ENCODE results near the gene CPPED1.

Gene CPPED1

DNA sequence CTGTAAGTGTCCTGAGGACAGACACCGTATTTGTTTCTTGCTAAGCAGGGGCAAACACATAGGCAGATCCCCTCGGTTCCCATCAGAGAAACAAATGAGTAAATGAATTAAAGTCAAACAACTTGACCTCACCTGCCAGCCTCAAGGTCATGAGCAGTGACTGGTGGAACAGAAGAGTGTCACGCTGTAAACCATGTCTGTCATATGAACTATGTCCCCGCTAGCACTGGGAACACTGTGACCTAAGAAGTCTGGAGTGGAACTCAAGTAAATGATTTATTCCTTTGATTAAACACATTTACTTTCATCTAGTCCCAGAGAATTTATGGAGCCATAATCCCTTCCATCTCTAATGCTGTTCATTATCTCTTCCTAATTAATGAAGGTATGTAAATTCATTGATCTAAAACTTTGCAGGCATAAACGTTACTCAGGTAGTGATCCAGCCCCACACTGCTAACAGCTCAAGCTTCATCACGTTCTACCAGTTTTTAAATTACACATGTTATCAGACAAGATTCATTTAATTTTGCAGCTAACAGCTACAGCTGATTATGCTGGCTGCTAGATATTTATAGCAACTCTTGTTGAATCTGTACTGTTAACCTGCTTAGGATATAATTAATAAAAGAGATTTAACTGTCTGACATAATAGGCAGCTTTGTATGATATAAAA, 38.7 kb downstream of the CPPED1 start:
- DNase-seq = no peak

DNA sequence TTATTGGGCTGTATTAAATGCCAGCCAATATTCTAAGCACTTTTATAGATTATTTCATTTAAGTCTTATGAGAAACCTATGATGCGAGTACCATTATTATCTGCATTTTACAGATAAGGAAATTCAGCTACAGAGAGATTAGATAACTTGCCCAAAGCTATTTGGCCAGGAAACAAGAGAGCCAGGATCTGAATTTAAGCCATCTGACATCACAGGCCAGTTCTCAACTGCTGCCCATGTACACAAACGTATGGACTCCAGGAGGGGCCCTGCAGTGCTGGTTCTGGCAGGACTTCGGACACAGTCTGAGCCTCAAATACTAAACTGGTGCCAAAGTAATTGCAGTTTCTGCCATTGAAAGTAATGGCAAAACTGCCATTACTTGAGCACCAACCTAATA, 40.2 kb downstream of the CPPED1 start:
- no peak for DNase-seq

DNA sequence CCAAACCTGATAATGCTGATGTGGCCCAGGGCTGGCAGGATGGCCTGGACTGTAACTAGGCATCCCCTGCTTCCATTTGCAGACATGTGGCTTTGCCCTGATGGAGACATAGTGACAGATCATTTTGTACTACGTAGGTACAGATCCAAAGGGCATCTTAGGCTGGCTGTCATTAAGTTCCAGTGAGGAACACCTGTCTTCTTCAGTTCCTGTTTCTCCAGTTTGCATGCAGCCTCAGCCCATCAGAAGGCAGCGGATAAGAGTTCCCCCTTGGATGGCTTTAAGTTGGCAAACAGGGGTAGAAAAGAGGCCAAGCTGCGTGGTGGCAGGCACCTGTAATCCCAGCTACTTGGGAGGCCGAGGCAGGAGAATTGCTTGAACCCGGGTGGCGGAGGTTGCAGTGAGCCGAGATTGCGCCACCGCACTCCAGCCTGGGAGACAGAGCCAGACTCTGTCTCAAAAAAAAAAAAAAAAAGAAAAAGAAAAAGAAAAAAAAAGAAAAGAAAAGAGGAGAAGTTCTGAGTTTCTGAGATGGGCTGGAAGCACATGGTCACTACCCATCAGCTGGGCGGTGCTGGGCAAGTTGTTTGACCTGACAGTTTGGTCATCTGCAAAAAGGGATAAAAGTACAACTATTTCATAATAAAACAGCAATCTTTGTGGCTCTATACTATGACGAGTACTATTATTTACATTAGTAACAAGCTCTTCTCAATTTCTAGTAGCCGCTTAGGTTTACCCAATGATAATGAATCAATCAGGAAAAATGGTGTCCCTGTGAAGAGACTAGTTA, 42.7 kb downstream of the CPPED1 start:
- DNase-seq = no peak

DNA sequence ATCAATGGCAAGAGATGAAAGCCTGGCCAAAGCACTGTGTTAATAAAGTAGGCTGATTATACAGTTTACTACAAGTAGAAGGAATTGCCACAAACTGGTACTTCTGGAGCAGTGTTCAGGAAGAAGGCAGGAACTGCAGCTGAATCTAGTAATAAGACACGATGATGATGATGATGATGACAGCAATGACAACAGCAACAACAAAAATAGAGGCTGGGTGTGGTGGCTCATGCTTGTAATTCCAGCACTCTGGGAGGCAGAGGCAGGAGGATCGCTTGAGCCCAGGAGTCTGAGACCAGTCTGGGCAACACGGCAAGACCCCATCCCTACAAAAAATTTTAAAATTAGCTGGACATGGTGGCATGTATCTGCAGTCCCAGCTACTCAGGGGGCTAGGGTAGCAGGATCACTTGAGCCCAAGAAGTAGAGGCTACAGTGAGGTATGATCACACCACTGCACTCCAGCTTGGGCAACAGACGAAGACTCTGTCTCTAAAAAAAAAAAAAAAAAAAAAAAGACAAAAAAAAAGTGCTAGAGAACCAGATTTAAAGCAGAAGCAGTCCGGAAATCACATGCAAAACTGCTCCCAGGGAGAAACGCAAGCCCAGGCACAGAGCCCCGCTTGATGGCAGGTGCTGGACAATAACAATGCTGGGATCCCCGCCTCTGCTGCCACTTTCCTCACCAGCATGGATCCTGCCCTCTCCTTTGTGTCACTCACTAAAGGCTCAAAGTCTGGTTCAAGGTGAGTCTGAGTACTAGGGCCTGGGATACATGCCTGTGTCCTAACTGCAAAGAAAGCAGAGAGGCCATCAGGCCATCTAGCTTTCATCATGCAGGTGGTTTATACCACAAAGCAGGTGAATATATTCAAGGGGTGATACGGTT, 44.8 kb downstream of the CPPED1 start:
- no peak for DNase-seq

DNA sequence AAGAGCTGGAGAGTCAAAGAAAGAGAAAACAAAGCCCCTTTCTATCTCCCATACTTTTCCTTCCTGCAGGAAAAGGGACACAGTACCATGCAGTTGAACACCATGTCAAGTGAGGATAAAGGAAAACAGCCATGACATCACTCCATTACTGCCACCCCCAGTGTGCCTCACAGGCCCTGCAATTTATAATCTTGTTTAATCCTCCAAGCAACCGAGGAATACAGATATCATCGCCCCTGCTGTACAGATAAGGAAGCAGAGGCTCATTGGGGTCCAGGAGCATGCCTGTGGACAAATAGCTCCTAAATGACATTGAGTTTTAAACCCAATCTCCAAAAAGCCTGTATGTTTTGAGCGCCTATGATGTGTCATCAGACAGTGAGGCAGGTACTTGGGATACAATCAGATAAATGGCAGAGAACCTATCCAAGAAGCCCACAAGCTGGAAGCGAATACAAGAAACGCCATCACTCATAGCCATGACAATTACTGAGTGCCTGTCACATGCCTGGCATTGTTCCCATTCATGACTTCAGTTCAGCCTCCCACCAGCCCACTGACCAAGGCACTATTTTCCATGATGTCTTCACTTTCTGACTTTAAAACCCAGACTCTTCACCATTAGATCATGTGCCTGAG, 45.5 kb downstream of the CPPED1 start:
- DNase-seq = no peak

DNA sequence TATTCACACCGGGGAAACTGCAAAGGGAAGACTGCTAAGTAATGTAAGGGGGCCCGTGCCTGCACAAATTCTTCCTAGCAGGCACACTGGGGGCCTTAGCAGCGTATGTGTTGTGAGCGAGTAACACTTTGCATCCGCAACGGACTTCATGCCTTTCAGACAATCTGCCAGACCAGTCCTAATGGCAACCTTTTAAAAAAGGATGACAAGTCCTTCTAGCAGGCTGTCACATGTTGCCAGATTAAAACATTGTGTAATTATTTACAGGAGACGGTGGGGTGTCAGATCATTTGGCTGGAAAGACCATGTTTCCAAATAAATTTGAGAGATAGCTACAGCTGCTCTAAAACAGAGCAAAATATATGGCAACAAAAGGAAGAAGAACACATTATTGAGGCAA, 46.1 kb downstream of the CPPED1 start:
- no peak for DNase-seq

DNA sequence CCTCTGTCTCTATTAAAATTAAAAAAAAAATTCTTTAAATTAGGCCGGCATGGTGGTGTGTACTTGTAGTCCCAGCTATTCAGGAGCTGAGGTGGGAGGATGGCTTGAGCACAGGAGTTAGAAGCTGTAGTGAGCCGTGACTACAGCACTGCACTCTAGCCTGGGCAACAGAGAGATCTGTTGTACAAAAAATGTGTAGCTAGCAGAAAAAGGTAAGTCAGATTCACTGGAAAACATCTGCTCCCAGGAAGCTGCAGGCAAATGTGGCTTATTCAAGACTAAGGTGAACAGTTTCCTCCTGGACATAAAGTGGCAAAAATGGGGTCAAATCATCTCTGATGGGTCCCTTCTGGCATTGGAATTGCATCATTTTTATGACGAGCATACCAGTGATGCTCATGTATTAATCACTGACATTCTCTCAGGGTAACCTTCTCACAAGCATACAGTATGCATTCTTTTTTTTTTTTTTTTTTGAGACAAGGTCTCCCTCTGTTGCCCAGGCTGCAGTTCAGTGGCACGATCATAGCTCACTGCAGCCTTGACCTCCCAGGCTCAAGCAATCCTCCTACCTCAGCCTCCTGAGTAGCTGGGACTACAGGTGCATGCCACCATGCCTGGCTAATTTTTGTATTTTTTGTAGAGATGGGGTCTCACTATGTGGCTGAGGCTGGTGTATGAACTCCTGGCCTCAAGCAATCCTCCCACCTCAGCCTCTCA, 48.7 kb downstream of the CPPED1 start:
- no peak for DNase-seq

DNA sequence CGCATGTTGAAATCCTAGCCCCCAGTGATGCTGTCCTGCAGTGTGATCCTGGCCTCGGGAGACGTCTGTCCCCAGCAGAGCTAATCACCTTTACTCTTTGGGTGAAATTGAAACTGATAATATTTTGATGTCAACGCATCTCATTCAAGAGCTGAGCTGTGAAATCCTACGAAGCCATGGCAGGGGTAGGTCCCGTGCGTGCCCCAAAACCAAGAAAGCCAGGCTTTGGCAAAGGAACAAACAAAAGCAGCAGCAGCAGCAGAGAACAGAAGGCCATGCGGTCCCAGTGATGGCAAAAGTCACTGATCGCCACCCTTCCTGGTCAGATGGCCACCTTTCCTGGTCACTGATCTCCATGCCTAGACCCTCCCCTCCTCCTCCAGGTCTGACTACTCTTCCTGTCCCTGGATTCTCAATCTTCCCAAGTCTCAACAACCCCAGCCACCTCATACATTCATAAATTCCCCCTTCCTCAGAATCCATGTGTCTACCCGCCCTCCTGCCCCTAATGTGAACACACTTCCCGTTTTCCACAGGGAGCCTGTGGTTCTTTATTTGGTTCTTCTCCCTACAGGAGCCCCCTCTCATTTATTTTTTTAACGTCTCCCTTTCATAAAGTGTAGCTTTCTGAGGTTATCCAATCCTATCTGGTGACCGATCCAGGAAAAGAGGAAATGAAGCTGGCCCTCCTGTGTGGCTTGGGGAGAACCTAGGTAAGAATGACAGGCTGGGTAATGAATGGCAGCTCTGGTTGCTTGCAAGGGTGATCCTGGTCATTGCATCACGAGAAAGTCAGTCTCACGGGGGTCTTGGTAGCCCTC, 50.3 kb downstream of the CPPED1 start:
- no peak for DNase-seq

DNA sequence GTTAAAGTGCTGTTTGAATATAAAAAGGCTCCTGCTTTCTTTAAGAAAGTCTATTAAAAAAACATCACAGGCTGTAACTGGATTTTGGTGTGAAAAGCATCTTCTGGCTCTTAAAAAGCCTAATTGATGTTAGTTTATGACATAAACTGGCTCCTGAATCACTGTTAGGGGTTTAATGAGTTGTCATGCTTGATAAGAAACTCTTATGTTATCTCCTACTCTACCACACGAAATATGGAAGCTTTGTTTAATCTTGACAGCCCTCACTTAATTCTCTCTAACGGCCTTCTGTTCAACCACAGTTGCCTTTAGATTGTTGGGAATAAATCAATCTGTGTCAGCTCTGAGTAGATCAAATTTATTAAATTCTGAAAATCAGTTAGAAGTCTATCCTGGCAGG, 51.5 kb downstream of the CPPED1 start:
- DNase-seq = no peak

DNA sequence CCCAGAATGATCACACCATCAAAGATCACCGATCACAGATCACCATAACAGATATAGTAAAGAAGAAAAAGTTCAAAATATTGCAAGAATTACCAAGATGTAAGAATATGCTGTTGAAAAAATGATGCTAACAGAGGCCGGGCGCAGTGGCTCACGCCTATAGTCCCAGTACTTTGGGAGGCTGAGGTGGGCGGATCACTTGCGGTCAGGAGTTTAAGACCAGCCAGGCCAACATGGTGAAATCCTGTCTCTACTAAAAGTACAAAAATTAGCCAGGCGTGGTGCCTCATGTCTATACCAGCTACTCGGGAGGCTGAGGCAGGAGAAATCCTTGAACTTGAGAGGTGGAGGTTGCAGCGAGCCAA, 53.2 kb downstream of the CPPED1 start:
- DNase-seq = no peak

DNA sequence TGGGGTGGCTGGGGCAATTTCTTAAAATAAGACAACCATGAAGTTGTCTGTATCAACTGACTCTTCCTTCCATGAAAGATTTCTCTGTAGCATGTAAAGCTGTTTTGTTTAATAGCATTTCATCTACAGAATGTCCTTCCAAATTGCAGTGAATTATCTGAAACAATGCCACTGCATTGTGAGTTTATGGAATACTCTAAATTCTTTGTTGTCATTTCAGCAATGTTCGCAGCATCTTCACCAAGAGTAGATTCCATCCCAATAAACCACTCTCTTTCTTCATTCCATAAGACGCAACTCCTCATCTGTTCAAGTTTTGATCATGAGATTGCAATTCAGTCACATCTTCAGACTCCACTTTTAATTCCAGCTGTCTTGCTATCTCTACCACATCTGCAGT, 54.6 kb downstream of the CPPED1 start:
- DNase-seq = no peak

DNA sequence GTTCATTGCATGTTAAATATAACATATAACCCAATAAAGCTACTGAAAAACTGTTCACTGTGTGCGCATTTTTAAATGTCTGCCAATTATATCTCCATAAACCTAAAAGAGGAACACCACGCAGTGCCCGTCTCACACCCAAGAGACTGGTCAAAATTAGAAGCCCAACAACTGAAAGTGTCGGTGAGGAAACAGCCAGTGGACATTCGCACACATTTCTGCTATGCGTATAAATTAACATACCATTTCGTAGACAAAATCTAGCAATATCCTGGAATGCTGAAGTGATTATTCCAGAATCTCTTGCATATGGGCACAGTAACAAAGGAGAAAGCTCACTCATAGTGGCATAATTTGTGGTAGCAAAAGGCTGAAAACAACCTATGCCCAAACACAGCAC, 55.9 kb downstream of the CPPED1 start:
- DNase-seq = no peak

DNA sequence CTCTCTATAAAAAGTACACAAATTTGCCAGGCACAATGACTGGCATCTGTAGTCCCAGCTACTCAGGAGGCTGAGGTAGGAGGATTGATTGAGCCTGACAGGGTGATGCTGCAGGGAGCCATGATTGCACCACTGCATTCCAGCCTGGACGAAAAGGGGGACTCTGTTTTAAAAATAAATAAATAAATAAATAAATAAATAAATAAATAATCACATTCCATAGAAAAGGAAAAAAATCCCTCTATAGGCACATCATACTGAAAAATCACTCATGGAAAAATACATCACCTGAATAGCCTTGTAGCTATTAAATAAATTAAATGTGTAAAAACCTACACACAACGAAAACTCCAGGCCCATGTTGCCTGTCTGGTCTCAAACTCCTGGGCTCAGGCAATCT, 56.4 kb downstream of the CPPED1 start:
- DNase-seq = no peak

DNA sequence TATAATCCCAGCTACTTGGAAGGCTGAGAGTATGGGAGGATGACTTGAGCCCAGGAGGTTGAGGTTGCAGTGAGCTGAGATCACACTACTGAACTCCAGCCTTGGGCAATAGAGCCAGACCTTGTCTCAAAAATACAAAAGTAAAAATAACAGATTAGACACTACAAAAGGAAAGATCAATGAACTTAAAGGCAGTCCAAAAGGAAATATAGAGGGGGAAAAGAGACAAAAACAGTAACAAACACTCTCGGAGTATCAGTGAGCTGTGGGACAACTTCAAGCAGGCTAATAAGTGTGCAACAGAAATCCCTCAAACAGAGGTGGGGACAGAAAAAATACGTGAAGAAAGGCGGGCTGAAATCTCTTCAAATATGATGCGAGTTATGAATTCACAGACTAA, 58.8 kb downstream of the CPPED1 start:
- DNase-seq = no peak

DNA sequence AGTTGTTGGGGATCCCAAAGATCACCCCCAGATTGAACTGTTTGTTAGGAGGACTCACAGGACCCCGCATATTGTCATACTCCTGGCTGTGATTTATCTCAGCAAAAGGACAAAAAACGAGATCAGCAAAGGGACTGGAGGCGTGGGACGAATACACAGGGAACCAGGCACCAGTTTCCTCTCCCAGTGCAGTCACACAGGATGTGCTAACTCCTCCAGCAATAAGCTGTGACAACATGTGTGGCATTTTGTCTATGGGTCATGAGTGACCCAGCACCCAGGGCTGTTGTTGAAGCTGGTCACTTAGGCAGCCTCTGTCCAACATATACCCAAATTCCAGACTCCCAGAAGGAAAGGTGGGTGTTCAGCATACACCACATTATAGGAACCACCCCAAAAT, 60.9 kb downstream of the CPPED1 start:
- DNase-seq = no peak

DNA sequence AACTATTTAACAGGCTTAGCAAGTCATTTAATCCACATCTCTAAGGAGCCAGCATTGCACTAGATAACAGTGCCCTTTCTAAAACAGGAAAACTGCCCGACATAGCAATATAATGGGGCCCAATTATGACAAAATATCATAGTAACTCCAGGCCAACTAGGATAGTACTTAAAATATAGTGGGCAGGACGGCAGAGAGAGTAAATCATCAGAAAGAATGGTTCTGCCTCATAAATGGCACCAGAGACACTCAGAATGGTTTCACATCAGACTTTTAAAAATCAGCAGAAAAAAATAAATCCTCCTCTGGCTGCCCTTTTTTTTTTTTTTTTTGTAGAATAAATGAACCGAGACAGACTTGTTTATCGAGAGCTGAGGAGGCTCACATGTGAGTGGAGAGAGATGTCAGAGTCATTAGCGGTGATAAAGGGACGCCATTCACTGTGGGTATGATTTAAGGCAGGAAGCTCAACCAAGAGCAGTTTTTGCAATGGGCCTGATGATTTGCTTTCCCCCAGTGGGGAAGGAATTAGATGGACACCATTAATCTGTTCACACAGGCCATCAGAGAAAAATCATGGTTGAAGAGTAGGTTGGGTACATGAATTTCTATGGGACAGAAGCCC, 62.6 kb downstream of the CPPED1 start:
- DNase-seq = no peak

DNA sequence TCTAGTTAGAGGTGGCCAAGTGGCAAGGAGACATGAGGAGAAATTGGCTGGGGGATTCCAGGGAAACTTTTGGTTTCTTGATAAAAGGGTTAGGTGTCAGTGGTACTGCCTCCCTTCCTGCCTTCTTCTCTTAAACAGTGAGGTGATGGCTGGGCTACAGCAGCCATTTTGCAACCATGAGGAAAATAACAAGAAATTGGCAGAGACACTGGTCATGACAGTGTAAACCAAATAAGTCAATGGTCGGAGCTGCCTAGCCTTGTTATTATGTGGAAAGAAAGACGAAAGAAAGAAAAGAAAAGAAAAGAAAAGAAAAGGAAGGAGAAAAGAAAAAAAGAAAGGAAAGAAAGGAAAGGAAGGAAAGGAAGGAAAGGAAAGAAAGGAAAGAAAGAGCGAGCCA, 63.9 kb downstream of the CPPED1 start:
- no peak for DNase-seq

DNA sequence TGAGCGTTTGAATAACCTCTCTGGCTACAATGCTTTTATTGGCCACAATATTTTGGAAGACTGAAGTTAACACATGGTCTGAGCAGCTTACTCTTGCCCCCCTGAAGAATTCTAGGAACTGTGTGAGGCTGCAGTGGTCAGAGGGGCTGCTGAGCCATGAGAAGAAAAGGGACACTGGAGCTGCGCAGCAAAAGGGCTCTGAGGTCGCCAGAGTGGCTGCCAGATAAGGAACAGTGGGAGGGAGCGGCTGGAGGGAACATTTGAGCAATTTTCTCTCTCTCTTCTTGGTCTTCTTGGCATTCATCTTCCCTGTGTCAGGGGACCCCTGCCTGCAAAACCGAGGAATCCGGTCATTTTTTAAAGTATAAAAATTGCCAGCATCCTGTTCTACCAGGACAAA, 66.1 kb downstream of the CPPED1 start:
- DNase-seq = no peak

DNA sequence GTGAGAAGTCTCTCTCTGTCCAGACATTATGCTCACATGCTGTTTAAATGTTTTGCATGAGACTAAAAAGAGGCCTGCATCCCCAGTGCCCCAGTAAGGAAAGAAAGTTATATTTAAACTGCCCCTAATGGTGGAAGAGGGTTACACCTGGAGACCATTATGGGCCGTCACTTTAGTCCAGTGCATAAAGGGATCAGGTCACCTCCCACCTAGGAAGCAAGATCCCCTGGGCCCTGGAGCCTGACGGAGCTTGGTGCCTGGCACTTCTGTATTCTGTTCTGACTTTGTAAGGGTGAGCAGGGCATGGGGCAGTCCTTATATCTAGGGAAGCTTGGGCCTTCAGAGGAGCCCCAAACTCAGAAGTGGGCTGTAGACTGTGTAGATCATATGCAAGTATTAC, 67.9 kb downstream of the CPPED1 start:
- no peak for DNase-seq

DNA sequence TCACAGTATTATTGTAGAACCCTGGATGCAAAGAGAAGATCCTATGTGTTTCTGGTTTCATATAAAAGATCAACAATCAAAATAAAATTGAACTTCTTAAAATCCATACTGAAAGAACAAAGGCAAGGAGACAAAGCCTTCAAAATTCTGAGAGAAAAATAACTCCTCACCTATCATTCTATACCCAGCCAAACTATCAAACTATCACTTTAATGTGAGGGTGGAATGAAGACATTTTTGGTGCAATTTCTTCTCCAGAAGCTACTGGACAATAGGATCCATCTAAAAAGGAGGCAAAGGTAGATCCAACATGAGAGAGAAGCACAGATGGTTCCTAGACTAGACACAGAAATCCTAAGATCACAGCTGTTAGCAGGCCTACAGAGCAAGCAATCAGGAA, 71.1 kb downstream of the CPPED1 start:
- DNase-seq = no peak

DNA sequence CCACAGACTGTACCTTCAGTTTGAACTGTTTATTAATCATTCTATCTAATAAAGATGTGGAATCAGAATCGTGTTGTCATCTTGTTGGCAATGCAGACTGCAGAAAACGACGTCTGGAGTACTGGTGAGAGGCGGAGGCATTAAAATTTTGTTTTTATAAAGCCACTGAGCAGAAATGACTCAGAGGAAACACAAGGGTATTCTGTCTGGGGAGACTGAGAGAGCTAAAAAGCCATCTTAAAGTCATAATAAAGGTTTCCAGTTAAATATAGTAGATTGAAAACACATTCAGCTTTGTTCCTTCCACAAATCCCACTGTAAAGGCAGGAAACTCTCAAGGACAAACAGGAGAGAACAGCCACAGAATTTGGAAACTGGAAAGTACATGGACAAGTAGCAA, 74.2 kb downstream of the CPPED1 start:
- DNase-seq = no peak

Measured in activated CD4-positive, CD25-positive, alpha-beta regulatory T cell treated with anti-CD3 and anti-CD28 coated beads, Interleukin-2, amount 50 U/mL, for 72 hours (primary cell).